Effector memory CD8-positive, alpha-beta T cell (primary cell): ENCODE results near the gene UGT2B17.
"Not testable (repeated sequence)": the region's sequence is repeated elsewhere in the genome, so short reads cannot be mapped to it uniquely, and the experiment has no call there.

ENCODE experiments used
- ATAC-seq: fragments of 150-1000 bp; cut with Tn5 transposase; replicated peaks from 2 replicates; pipeline ENCODE4 v1.10.0; 2021; ENCODE audit warnings: mild to moderate bottlenecking, moderate library complexity
- DNase-seq, 3 experiments: peaks; one replicate each; pipeline ENCODE4 v3.0.0; 2021
- H3K27ac Mint-ChIP-seq, 2 donors: one replicate each; pipeline ENCODE4 v1.8.0; 2022; ENCODE audit warnings: mild to moderate bottlenecking in 2 of 2, mixed read lengths in 2 of 2, moderate library complexity in 2 of 2
- H3K27me3 Mint-ChIP-seq, 2 donors: one replicate each; pipeline ENCODE4 v1.8.0; 2022; ENCODE audit warnings: mixed read lengths in 2 of 2
- H3K36me3 Mint-ChIP-seq: one replicate; pipeline ENCODE4 v1.8.0; 2022; ENCODE audit warnings: mild to moderate bottlenecking, moderate library complexity, mixed read lengths; ENCODE audit not compliant: insufficient read depth
- H3K4me1 Mint-ChIP-seq, 2 donors: one replicate each; pipeline ENCODE4 v1.8.0; 2022; ENCODE audit warnings: low read depth in 2 of 2, mixed read lengths in 2 of 2
- H3K4me3 Mint-ChIP-seq, 2 donors: one replicate each; pipeline ENCODE4 v1.8.0; 2022; ENCODE audit warnings: mild to moderate bottlenecking in 2 of 2, mixed read lengths in 2 of 2, moderate library complexity in 2 of 2
- H3K9me3 Mint-ChIP-seq, 2 donors: one replicate each; pipeline ENCODE4 v1.8.0; 2022; ENCODE audit warnings: mixed read lengths in 2 of 2
- total RNA-seq, 9 experiments: gene quantifications; one replicate each; lab custom pipeline; 2026; lab: John Stamatoyannopoulos, UW

The UGT2B17 gene
- 0 reads per million in 9 experiments for total RNA-seq

DNA sequence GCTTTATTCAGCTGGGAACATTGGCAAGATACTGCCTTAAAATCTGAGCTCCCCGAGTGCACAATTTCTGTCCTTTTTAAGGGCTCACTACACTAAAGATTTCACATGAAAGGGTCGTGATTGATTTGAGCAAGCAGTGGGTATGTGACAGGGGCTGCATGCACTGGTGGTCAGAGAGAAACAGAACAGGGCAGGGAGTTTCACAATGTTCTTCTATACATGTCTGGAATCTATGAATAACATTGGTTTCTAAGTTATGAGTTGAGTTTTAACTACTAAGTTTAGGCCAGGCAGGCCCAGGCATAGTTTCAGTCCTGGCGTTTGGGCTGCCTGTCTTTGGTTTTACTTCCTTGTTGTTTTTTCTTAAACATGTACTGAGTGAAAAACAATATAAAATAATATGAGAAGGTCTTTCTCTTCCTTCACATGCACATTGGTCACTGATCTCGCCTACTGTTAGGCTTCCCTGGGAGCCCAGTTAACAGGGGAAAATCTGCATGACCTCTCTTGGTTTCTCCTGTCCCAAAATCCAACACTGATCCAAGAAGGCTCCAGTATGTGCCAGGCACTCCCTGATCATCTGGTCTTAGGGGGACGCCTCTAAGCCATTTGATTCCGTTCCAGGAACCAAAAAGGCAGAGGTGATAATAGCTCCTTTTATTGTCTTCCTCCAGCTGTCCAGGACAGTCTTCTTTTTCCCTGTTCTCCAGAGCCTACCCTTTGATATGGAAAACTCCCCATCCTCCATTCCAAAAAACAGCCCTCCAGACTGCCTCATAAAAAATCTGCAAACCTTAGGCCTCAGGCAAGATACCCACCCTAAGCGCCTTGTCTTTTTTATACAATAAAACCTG lies at the start of gene UGT2B17:
Gene UGT2B17 (minus strand): TSS at position 51 of the 854 bp plus-strand sequence. CDS start 7,838 bp downstream, outside the sequence.
- H3K4me1 Mint-ChIP-seq = no peaks in the 10 kb centered on the region
- no peak within 1 kb of the TSS for H3K27ac Mint-ChIP-seq

GRCh38 chr4:68622731-68623130 lies 46.6 kb upstream of the UGT2B17 start:
- not testable (repeated sequence) for H3K27me3 Mint-ChIP-seq, DNase-seq, H3K36me3 Mint-ChIP-seq, H3K4me3 Mint-ChIP-seq, H3K4me1 Mint-ChIP-seq, H3K27ac Mint-ChIP-seq, ATAC-seq, H3K9me3 Mint-ChIP-seq

More for the DNA sequence above, at the start of gene UGT2B17:
- ATAC-seq = no peak
- Mint-ChIP-seq H3K9me3 (no peaks in the 10 kb centered on the region), H3K27me3 (peaks cover 8 to 16% of the 10 kb centered on the region in 2 donors), H3K4me3 (no peak within 1 kb of the TSS), H3K36me3 (no peaks in the 10 kb centered on the region)
- DNase-seq = no peak

DNA sequence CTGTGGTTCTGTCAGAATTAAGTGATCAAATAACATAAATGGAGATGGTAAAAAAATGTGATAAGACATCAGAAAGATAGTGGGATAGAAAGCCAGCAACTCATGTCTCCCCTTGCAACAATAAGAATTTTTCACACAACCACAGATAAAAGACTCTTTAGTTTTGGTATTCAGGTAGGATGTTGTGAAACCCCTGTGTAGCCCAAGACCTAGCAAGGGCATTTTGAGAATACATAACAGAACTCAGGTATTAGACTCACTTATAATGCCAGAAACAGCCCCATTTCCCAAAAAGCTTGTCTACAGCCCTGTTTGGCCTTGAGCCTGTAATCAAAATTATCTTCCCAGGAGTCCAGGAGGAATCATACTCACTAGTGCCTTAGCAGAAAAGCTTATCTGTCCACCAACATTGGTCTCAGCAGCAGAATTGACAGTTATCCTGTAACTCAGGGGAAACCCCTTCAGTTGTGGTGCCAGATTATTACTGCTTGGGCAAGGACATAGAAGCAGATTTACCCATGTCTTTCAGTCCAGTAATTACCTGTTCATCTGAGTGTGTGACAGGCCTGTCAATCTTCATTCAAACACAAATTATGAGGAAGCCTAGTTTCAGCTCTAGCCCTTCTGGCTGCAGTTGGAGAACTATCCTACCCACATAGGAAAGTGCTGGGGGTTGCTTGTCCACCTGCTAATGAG lies 41.0 kb upstream of the UGT2B17 start:
- no peak for DNase-seq
- Mint-ChIP-seq H3K4me3 (no peak overlapping the region), H3K27ac (no peak overlapping the region), H3K4me1 (no peaks in the 10 kb centered on the region), H3K9me3 (no peaks in the 10 kb centered on the region), H3K27me3 (no peaks in the 10 kb centered on the region), H3K36me3 (no peaks in the 10 kb centered on the region)
- no peak for ATAC-seq

- Mint-ChIP-seq H3K9me3 (no peaks in the 10 kb centered on the region), H3K4me1 (no peaks in the 10 kb centered on the region)
- ATAC-seq = no peak
Observed at GRCh38 chr4:68615699-68616422, 39.7 kb upstream of the UGT2B17 start.

DNA sequence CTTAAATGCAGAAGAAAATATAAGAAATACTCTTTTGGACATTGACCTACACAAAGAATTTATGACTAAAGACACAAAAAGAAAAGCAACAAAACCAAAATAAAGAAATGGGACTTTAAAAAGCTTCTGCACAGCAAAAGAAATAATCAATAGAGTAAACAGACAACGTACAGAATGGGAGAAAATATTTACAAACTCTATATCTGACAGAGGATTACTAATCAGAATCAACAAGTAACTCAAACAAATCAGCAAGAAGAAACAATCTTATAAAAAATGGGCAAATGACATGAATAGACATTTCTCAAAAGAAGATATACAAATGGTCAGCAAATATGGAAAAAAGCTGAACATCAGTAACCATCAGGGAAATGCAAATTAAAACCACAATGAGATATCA lies 37.6 kb upstream of the UGT2B17 start:
- H3K9me3 Mint-ChIP-seq = peaks cover 0 to 2% of the 10 kb centered on the region in 2 donors
- no peaks in the 10 kb centered on the region for H3K36me3 Mint-ChIP-seq
- H3K27me3 Mint-ChIP-seq = no peaks in the 10 kb centered on the region
- no peak overlapping the region for H3K4me3 Mint-ChIP-seq
- no peaks in the 10 kb centered on the region for H3K4me1 Mint-ChIP-seq
- no peak for ATAC-seq
- H3K27ac Mint-ChIP-seq = no peak overlapping the region
- no peak for DNase-seq

More at GRCh38 chr4:68615699-68616422, 39.7 kb upstream of the UGT2B17 start:
- H3K36me3 Mint-ChIP-seq = no peaks in the 10 kb centered on the region
- no peak for DNase-seq
- H3K27me3 Mint-ChIP-seq = no peaks in the 10 kb centered on the region
- H3K27ac Mint-ChIP-seq = no peak overlapping the region
- H3K4me3 Mint-ChIP-seq = no peak overlapping the region

GRCh38 chr4:68606240-68606639 lies 30.1 kb upstream of the UGT2B17 start:
- Mint-ChIP-seq H3K4me3 (no peak overlapping the region), H3K9me3 (peaks cover 0 to 4% of the 10 kb centered on the region in 2 donors), H3K4me1 (no peaks in the 10 kb centered on the region), H3K27me3 (no peaks in the 10 kb centered on the region), H3K27ac (no peak overlapping the region), H3K36me3 (no peaks in the 10 kb centered on the region)
- ATAC-seq (no peak), DNase-seq (no peak)

- Mint-ChIP-seq H3K27me3 (no peaks in the 10 kb centered on the region), H3K4me1 (no peaks in the 10 kb centered on the region), H3K27ac (no peak overlapping the region), H3K4me3 (no peak overlapping the region), H3K9me3 (no peaks in the 10 kb centered on the region), H3K36me3 (no peaks in the 10 kb centered on the region)
- ATAC-seq (no peak), DNase-seq (no peak)
Observed at GRCh38 chr4:68599150-68599549, 23.0 kb upstream of the UGT2B17 start.

GRCh38 chr4:68597482-68597881 lies 21.4 kb upstream of the UGT2B17 start:
- no peaks in the 10 kb centered on the region for H3K4me1 Mint-ChIP-seq
- no peak for DNase-seq
- H3K36me3 Mint-ChIP-seq = no peaks in the 10 kb centered on the region

DNA sequence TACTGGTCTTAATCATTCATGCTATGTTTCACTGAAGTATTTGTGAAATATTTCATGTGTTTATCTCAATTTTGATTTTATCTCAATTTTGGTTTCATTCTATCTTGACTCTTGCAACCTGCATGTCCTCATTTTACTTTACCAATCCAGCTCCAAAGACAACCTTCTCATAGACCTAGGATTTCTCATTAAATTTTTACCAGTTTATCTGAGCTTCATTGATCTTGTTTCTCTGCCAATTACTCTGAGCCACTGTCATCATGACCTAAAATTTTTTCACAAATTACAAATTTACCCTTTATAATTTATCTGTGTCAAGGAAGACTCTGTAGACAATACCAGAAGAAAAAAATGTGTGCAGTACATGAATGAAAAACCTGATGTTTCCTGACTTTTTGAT lies 18.6 kb upstream of the UGT2B17 start:
- Mint-ChIP-seq H3K36me3 (no peaks in the 10 kb centered on the region), H3K27me3 (no peaks in the 10 kb centered on the region), H3K4me3 (no peak overlapping the region), H3K9me3 (peaks cover 0 to 2% of the 10 kb centered on the region in 2 donors), H3K4me1 (no peaks in the 10 kb centered on the region), H3K27ac (no peak overlapping the region)
- ATAC-seq (no peak), DNase-seq (no peak)

More at GRCh38 chr4:68597482-68597881, 21.4 kb upstream of the UGT2B17 start:
- H3K4me3 Mint-ChIP-seq = no peak overlapping the region
- H3K27ac Mint-ChIP-seq = no peak overlapping the region
- H3K9me3 Mint-ChIP-seq = no peaks in the 10 kb centered on the region
- H3K27me3 Mint-ChIP-seq = no peaks in the 10 kb centered on the region
- ATAC-seq = no peak

DNA sequence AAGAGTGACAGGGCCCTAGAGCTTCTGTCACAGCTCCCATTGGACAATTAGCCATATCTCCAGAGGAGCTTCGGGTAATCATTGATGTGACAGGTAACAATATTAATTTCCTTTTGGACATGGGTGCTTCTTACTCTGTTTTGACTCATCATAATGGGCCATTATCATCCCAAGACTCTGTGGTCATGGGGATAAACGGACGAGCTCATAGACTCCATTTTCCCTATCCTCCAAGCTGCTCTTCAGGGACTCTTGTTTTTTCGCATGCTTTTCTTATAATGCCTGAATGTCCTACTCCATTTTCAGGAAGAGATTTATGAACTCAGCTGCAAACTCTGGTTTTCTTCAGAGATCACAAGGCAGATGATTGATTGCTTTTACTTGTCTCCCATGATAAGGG lies 17.0 kb upstream of the UGT2B17 start:
- peaks cover 0 to 2% of the 10 kb centered on the region in 2 donors for H3K9me3 Mint-ChIP-seq
- H3K27ac Mint-ChIP-seq = no peak overlapping the region
- ATAC-seq = no peak
- no peak overlapping the region for H3K4me3 Mint-ChIP-seq
- DNase-seq = no peak
- no peaks in the 10 kb centered on the region for H3K4me1 Mint-ChIP-seq
- H3K36me3 Mint-ChIP-seq = no peaks in the 10 kb centered on the region
- no peaks in the 10 kb centered on the region for H3K27me3 Mint-ChIP-seq

GRCh38 chr4:68592673-68593072 lies 16.6 kb upstream of the UGT2B17 start:
- H3K4me1 Mint-ChIP-seq = no peaks in the 10 kb centered on the region
- no peak for DNase-seq
- H3K4me3 Mint-ChIP-seq = no peak overlapping the region
- peaks cover 0 to 2% of the 10 kb centered on the region in 2 donors for H3K9me3 Mint-ChIP-seq
- no peak for ATAC-seq
- no peak overlapping the region for H3K27ac Mint-ChIP-seq
- H3K27me3 Mint-ChIP-seq = no peaks in the 10 kb centered on the region
- H3K36me3 Mint-ChIP-seq = no peaks in the 10 kb centered on the region

- H3K27ac Mint-ChIP-seq = no peak overlapping the region
- H3K4me1 Mint-ChIP-seq = no peaks in the 10 kb centered on the region
- H3K9me3 Mint-ChIP-seq = peaks cover 0 to 2% of the 10 kb centered on the region in 2 donors
- no peaks in the 10 kb centered on the region for H3K27me3 Mint-ChIP-seq
- ATAC-seq (no peak), DNase-seq (no peak)
- no peak overlapping the region for H3K4me3 Mint-ChIP-seq
- H3K36me3 Mint-ChIP-seq = no peaks in the 10 kb centered on the region
Observed at GRCh38 chr4:68591204-68591603, 15.1 kb upstream of the UGT2B17 start.

GRCh38 chr4:68589790-68590189 lies 13.7 kb upstream of the UGT2B17 start:
- Mint-ChIP-seq H3K36me3 (no peaks in the 10 kb centered on the region), H3K4me3 (no peak overlapping the region), H3K27me3 (no peaks in the 10 kb centered on the region), H3K27ac (no peak overlapping the region), H3K4me1 (no peaks in the 10 kb centered on the region), H3K9me3 (peaks cover 0 to 4% of the 10 kb centered on the region in 2 donors)
- no peak for ATAC-seq
- no peak for DNase-seq
